Suprapubic skin (tissue), 4 donors: ENCODE results near the gene MBD2. TPM values are rescaled to one million over a fixed set of nuclear protein-coding genes. Genes with fewer than 3 reads are reported as not detected.

Source experiments
- DNase-seq, 2 donors: peaks; one replicate each; pipeline ENCODE4 v3.0.0-alpha.2; 2019; ENCODE audit warnings: low spot score in 2 of 2
- H3K27ac ChIP-seq: fragments of 200-600 bp; sonication (generic); one replicate; pipeline ENCODE4 v1.5.1; 2019
- H3K27me3 ChIP-seq: fragments of 200-600 bp; sonication (generic); one replicate; pipeline ENCODE4 v1.5.1; 2019
- H3K36me3 ChIP-seq: fragments of 200-600 bp; sonication (generic); one replicate; pipeline ENCODE4 v1.5.1; 2019
- H3K4me1 ChIP-seq: fragments of 200-600 bp; sonication (generic); one replicate; pipeline ENCODE4 v1.5.1; 2019
- H3K4me3 ChIP-seq: fragments of 200-600 bp; sonication (generic); one replicate; pipeline ENCODE4 v1.5.1; 2019; ENCODE audit warnings: mild to moderate bottlenecking
- H3K9me3 ChIP-seq: fragments of 200-600 bp; sonication (generic); one replicate; pipeline ENCODE4 v1.5.1; 2019
- EP300 ChIP-seq: sonication (generic); formaldehyde crosslinking; IDR thresholded peaks from one replicate; pipeline ENCODE4 v1.6.1; 2017; ENCODE audit warnings: antibody characterized with exemption
- POLR2A ChIP-seq, 2 donors: fragments of 450-650 bp; IDR thresholded peaks; one replicate each; pipeline ENCODE4 v1.6.1; 2017; ENCODE audit warnings: antibody characterized with exemption in 2 of 2, mild to moderate bottlenecking in 2 of 2, moderate library complexity in 2 of 2
- POLR2AphosphoS5 ChIP-seq, 3 donors: sonication (generic); formaldehyde crosslinking; IDR thresholded peaks; one replicate each; pipeline ENCODE4 v1.6.1; 2017; ENCODE audit warnings: antibody characterized with exemption in 3 of 3
- WGBS: methylation state at CpG from one replicate; pipeline ENCODE4 v1.1.5; 2018; 5-methylcytosine and 5-hydroxymethylcytosine counted together
- total RNA-seq, 4 donors: library from RNA; depleted of rRNA; stranded (reverse); fragments of >200 nt; gene quantifications; one replicate each; pipeline ENCODE4 v1.1.0, GENCODE V29; 2016
- TF ChIP-seq, protein P1 (sequence below), 2 donors: fragments of 200-600 bp in 1 of 2; fragments of 450-650 bp in 1 of 2; sonication (generic) in 1 of 2; IDR thresholded peaks; one replicate each; pipeline ENCODE4 v1.5.1; 2016 to 2019; ENCODE audit warnings: antibody characterized with exemption in 2 of 2, mild to moderate bottlenecking in 1 of 2, moderate library complexity in 1 of 2

MBD2 gene
- total RNA-seq, 4 donors from 2014 or later = 40.8 to 55.8 (median 45.0) TPM

DNA sequence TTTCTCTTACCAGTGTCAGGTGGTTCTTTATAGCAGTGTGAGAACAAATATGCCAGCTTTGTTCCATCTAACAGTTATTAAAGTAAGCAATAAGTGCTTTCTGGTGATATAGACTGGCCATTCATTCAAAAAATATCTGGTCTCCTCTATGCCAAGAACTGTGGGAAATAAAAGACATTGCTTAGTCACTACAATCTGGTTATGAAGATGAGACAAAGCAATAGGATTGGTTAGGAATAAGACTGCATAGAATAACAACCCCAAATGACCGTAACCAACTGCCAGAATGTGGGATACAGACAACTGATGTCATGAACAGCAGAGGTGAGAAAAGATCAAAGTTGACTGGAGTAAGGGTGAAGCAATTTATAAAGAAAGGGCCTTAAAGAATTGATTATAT lies 83.8 kb downstream of the MBD2 start:
- TF ChIP-seq EP300 (no peak), POLR2AphosphoS5 (IDR thresholded peaks at IDR 0.05) (no peak), POLR2A (IDR thresholded peaks at IDR 0.05) (no peak)
- TF ChIP-seq, protein P1, sequence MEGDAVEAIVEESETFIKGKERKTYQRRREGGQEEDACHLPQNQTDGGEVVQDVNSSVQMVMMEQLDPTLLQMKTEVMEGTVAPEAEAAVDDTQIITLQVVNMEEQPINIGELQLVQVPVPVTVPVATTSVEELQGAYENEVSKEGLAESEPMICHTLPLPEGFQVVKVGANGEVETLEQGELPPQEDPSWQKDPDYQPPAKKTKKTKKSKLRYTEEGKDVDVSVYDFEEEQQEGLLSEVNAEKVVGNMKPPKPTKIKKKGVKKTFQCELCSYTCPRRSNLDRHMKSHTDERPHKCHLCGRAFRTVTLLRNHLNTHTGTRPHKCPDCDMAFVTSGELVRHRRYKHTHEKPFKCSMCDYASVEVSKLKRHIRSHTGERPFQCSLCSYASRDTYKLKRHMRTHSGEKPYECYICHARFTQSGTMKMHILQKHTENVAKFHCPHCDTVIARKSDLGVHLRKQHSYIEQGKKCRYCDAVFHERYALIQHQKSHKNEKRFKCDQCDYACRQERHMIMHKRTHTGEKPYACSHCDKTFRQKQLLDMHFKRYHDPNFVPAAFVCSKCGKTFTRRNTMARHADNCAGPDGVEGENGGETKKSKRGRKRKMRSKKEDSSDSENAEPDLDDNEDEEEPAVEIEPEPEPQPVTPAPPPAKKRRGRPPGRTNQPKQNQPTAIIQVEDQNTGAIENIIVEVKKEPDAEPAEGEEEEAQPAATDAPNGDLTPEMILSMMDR (IDR thresholded peaks at IDR 0.05) = no peak
- H3K27ac ChIP-seq = no peak overlapping the region
- 33% methylated on average over 1 of the region's 1 CpG for WGBS

DNA sequence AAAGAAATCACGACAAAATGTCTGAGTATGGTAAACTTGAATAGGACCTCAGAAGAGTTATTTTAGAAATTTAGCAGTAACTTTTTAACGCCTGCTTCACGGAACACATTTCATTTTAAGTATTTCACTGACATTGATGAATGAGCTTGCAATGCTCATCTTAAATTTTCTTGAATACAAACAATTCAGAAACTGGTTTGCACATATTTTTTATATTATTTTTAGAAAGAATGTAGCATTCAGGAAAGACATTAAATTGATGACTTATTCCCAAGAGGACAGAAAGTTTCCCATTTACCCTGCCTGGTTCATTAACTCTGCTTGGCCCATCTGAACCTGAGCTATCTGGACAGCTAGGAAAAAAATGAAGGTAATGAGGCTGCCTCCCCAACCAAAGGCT lies 89.3 kb downstream of the MBD2 start:
- H3K27me3 ChIP-seq = no peaks in the 10 kb centered on the region
- no peak overlapping the region for H3K4me3 ChIP-seq
- DNase-seq = no peak
- no peak for TF ChIP-seq EP300
- no peak for TF ChIP-seq POLR2AphosphoS5 (IDR thresholded peaks at IDR 0.05)
- TF ChIP-seq, protein P1 (IDR thresholded peaks at IDR 0.05) = no peak
- no peak for TF ChIP-seq POLR2A (IDR thresholded peaks at IDR 0.05)
- peaks cover 5% of the 10 kb centered on the region for H3K4me1 ChIP-seq
- peaks cover 6% of the 10 kb centered on the region for H3K36me3 ChIP-seq
- WGBS = 73% methylated on average over 3 of the region's 3 CpGs
- H3K9me3 ChIP-seq = no peaks in the 10 kb centered on the region
- H3K27ac ChIP-seq = no peak overlapping the region

More for the DNA sequence above, 83.8 kb downstream of the MBD2 start:
- H3K4me3 ChIP-seq = no peak overlapping the region
- H3K4me1 ChIP-seq = no peaks in the 10 kb centered on the region
- DNase-seq = no peak
- no peaks in the 10 kb centered on the region for H3K9me3 ChIP-seq
- no peaks in the 10 kb centered on the region for H3K27me3 ChIP-seq
- peaks cover 8% of the 10 kb centered on the region for H3K36me3 ChIP-seq

DNA sequence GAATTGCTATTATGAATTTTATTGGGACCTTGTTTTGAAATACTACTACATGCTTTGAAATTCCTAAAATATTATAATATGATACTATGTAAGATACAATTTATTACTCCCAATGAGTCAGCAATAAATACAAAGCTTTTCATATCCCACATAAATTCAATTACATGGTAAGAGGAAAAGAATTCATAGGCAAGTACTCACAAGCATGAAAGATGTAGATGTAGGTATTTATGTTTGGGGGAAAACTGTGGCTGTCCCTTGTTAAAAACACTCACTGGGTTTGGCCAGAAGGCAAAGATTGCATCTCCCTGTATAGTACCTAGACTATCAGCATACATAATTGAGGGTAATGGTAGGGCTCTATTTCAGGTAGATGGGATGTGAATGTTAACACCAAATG lies 90.4 kb downstream of the MBD2 start:
- H3K4me1 ChIP-seq = peaks cover 5% of the 10 kb centered on the region
- no peak overlapping the region for H3K27ac ChIP-seq

DNA sequence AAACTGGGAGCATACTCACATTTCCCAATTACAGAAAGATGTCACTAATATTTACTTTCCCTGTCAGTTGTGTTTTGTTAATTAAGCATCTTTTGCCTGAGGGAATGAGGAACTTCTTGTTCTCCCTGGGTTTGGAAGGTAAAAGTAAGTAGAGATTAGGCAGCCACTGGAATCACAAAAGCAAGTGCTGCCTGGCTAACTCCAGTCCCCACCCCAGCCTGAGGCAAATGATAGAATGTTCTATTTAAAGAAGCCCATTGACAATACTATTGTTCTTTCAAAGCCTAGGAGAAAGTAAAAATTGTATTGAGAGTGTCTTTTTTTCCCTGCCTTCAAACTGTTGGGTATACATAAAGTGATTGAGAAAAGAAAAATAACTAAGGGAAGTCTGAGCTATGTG lies 93.8 kb downstream of the MBD2 start:
- no peaks in the 10 kb centered on the region for H3K9me3 ChIP-seq
- no peak for DNase-seq
- H3K36me3 ChIP-seq = no peaks in the 10 kb centered on the region
- TF ChIP-seq EP300 (no peak), POLR2A (IDR thresholded peaks at IDR 0.05) (no peak), POLR2AphosphoS5 (IDR thresholded peaks at IDR 0.05) (no peak)
- TF ChIP-seq, protein P1 (IDR thresholded peaks at IDR 0.05) = no peak
- no peak overlapping the region for H3K4me3 ChIP-seq
- H3K27ac ChIP-seq = no peak overlapping the region
- peaks cover 5% of the 10 kb centered on the region for H3K4me1 ChIP-seq
- H3K27me3 ChIP-seq = no peaks in the 10 kb centered on the region

More for the DNA sequence above, 90.4 kb downstream of the MBD2 start:
- no peaks in the 10 kb centered on the region for H3K9me3 ChIP-seq
- no peaks in the 10 kb centered on the region for H3K27me3 ChIP-seq
- no peaks in the 10 kb centered on the region for H3K36me3 ChIP-seq
- no peak for DNase-seq
- TF ChIP-seq POLR2A (IDR thresholded peaks at IDR 0.05) (no peak), EP300 (no peak), POLR2AphosphoS5 (IDR thresholded peaks at IDR 0.05) (no peak)
- TF ChIP-seq, protein P1 (IDR thresholded peaks at IDR 0.05) = no peak
- no peak overlapping the region for H3K4me3 ChIP-seq

DNA sequence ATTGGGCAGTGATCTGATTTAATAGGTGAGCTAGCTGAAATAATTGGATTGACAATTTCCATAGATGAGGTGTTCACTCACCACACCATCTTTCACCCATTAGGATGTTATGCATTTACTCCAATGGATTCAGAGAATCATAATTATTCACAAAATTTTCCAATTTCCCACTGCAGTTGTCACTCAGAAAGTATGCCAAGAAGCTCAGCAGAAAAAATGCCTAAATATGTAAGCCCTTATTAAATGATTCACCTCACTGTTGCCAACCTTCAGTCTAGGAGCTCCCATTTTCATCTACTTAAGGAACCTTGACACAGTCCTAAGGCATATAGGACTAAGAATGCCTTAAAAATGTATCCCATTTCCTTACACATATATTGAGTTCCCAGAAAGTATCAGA lies 94.3 kb downstream of the MBD2 start:
- DNase-seq = no peak

More for the DNA sequence above, 94.3 kb downstream of the MBD2 start:
- no peaks in the 10 kb centered on the region for H3K9me3 ChIP-seq
- H3K27me3 ChIP-seq = no peaks in the 10 kb centered on the region
- no peak overlapping the region for H3K4me3 ChIP-seq
- H3K4me1 ChIP-seq = peaks cover 5% of the 10 kb centered on the region
- H3K36me3 ChIP-seq = no peaks in the 10 kb centered on the region
- no peak for TF ChIP-seq POLR2AphosphoS5 (IDR thresholded peaks at IDR 0.05)
- TF ChIP-seq EP300 = no peak
- no peak for TF ChIP-seq POLR2A (IDR thresholded peaks at IDR 0.05)
- TF ChIP-seq, protein P1 (IDR thresholded peaks at IDR 0.05) = no peak
- no peak overlapping the region for H3K27ac ChIP-seq
